Transverse colon (tissue), 3 donors: ENCODE results near the gene EPHB6.

Experiments
- EP300 ChIP-seq: sonication (generic); formaldehyde crosslinking; IDR thresholded peaks from one replicate; pipeline ENCODE4 v1.6.1; 2017; ENCODE audit warnings: antibody characterized with exemption, low read depth
- POLR2A ChIP-seq: fragments of 450-650 bp; IDR thresholded peaks from one replicate; pipeline ENCODE4 v1.6.1; 2016; ENCODE audit warnings: antibody characterized with exemption, mild to moderate bottlenecking, moderate library complexity
- TF ChIP-seq, protein P1 (sequence below), 5 experiments: fragments of 200-600 bp in 3 of 5; fragments of 450-650 bp in 2 of 5; sonication (generic) in 3 of 5; IDR thresholded peaks; 1 replicate in 2 of 5; 2 replicates in 3 of 5; pipeline ENCODE4 v1.5.1; 2016 to 2017; ENCODE audit warnings: antibody characterized with exemption in 5 of 5, inconsistent platforms in 3 of 5, mild to moderate bottlenecking in 2 of 5, moderate library complexity in 1 of 5

DNA sequence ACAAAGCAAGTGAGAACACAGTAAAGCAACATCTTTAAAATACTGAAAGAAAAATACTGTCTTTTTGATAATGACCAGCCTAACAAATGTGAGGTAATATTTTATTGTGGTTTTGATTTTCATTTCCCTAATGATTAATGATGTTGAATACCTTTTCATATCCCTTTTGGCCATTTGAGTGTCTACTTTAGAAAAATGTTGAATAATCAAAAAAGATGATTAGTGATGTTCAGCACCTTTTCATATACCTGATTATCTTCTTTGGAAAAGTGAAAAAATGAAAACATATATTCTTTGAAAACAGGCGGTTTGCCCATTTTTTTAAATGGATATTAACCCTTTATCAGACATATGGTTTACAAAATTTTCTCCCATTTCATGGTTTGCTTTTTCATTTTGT, 32.2 kb upstream of the EPHB6 start:
- TF ChIP-seq, protein P1, sequence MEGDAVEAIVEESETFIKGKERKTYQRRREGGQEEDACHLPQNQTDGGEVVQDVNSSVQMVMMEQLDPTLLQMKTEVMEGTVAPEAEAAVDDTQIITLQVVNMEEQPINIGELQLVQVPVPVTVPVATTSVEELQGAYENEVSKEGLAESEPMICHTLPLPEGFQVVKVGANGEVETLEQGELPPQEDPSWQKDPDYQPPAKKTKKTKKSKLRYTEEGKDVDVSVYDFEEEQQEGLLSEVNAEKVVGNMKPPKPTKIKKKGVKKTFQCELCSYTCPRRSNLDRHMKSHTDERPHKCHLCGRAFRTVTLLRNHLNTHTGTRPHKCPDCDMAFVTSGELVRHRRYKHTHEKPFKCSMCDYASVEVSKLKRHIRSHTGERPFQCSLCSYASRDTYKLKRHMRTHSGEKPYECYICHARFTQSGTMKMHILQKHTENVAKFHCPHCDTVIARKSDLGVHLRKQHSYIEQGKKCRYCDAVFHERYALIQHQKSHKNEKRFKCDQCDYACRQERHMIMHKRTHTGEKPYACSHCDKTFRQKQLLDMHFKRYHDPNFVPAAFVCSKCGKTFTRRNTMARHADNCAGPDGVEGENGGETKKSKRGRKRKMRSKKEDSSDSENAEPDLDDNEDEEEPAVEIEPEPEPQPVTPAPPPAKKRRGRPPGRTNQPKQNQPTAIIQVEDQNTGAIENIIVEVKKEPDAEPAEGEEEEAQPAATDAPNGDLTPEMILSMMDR (IDR thresholded peaks at IDR 0.05), result no peak
- TF ChIP-seq EP300, result no peak
- no peak for TF ChIP-seq POLR2A
